Left renal cortex interstitium (tissue), 4 donors: Measurements from ENCODE around the gene NTNG2. TPM values are rescaled to one million over a fixed set of nuclear protein-coding genes. Genes with fewer than 3 reads are reported as not detected.
"Not testable (repeated sequence)": the region's sequence is repeated elsewhere in the genome, so short reads cannot be mapped to it uniquely, and the experiment has no call there.

Source experiments
- DNase-seq, 4 donors: peaks; one replicate each; pipeline ENCODE4 v3.0.0-alpha.2; 2013; ENCODE audit warnings: low read depth in 4 of 4, low spot score in 2 of 4, missing footprints in 1 of 4
- polyA plus RNA-seq, 4 donors: library from polyadenylated mRNA; unstranded; fragments of 120-200 nt; gene quantifications; one replicate each; pipeline ENCODE4 v1.2.1, GENCODE V29; 2013; ENCODE audit not compliant: insufficient read length in 4 of 4

NTNG2 gene
- under 1 TPM; 0.30 to 0.60 (median 0.35) TPM for polyA plus RNA-seq

GRCh38 chr9:132161743-132162184 lies at the start of gene NTNG2:
Gene NTNG2, plus strand, starts transcription at chr9:132162058. Its CDS starts 4,774 bp downstream, at chr9:132166832.
- no peak for DNase-seq

- peak in 3 of 4 donors; percentile 52 to 72 (median 54) for DNase-seq
Measured at GRCh38 chr9:132114102-132114707, 47.7 kb upstream of the NTNG2 start.

GRCh38 chr9:132116583-132116982 lies 45.3 kb upstream of the NTNG2 start:
- no peak for DNase-seq

GRCh38 chr9:132117694-132118093 lies 44.2 kb upstream of the NTNG2 start:
- DNase-seq = no peak

- DNase-seq = no peak
Measured at GRCh38 chr9:132121021-132121420, 40.8 kb upstream of the NTNG2 start.

GRCh38 chr9:132124800-132125199 lies 37.1 kb upstream of the NTNG2 start:
- no peak for DNase-seq

- no peak for DNase-seq
Measured at GRCh38 chr9:132125361-132125760, 36.5 kb upstream of the NTNG2 start.

GRCh38 chr9:132125944-132126679 lies 35.7 kb upstream of the NTNG2 start:
- no peak for DNase-seq

- DNase-seq = no peak
Measured at GRCh38 chr9:132126680-132127236, 35.1 kb upstream of the NTNG2 start.

- DNase-seq = no peak
Measured at GRCh38 chr9:132127888-132128534, 33.8 kb upstream of the NTNG2 start.

- DNase-seq = no peak
Measured at GRCh38 chr9:132129535-132129934, 32.3 kb upstream of the NTNG2 start.

GRCh38 chr9:132134085-132134484 lies 27.8 kb upstream of the NTNG2 start:
- not testable (repeated sequence) for DNase-seq

- DNase-seq = no peak
Measured at GRCh38 chr9:132135456-132135855, 26.4 kb upstream of the NTNG2 start.

GRCh38 chr9:132136151-132136780 lies 25.6 kb upstream of the NTNG2 start:
- no peak for DNase-seq

GRCh38 chr9:132141344-132141947 lies 20.4 kb upstream of the NTNG2 start:
- DNase-seq = no peak

- no peak for DNase-seq
Measured at GRCh38 chr9:132141948-132142594, 19.8 kb upstream of the NTNG2 start.

- no peak for DNase-seq
Measured at GRCh38 chr9:132142924-132143323, 18.9 kb upstream of the NTNG2 start.

GRCh38 chr9:132143359-132143758 lies 18.5 kb upstream of the NTNG2 start:
- DNase-seq = no peak

GRCh38 chr9:132144708-132145365 lies 17.0 kb upstream of the NTNG2 start:
- no peak for DNase-seq
